OCI-LY1 (cell line): ENCODE measurements around the gene RNF166.

Experiments
- H2AFZ ChIP-seq: fragments of 200-600 bp; sonication (generic), shearing (Covaris generic); 2 replicates; pipeline ENCODE4 v1.6.0; 2014; ENCODE audit warnings: antibody characterized with exemption, mild to moderate bottlenecking, low read length
- H3F3A ChIP-seq: fragments of 200-600 bp; sonication (generic), shearing (Covaris generic); 2 replicates; pipeline ENCODE4 v1.6.0; 2014; ENCODE audit warnings: mild to moderate bottlenecking, antibody characterized with exemption, low read length, moderate library complexity; ENCODE audit not compliant: insufficient read depth
- H3K27ac ChIP-seq: fragments of 200-600 bp; sonication (generic); 2 replicates; pipeline ENCODE4 v1.5.1; 2014; ENCODE audit warnings: low read length, mixed run types, mild to moderate bottlenecking, low read depth; ENCODE audit not compliant: poor library complexity, severe bottlenecking
- H3K27me3 ChIP-seq: fragments of 200-600 bp; sonication (generic); 2 replicates; pipeline ENCODE4 v1.6.0; 2014; ENCODE audit warnings: antibody characterized with exemption, mild to moderate bottlenecking, low read length, moderate library complexity; ENCODE audit not compliant: insufficient read depth
- H3K36me3 ChIP-seq: fragments of 200-600 bp; sonication (generic); 2 replicates; pipeline ENCODE4 v1.6.1; 2014; ENCODE audit warnings: mild to moderate bottlenecking, antibody characterized with exemption, low read length, moderate library complexity, mixed read lengths; ENCODE audit not compliant: insufficient read depth
- H3K4me1 ChIP-seq: fragments of 200-600 bp; sonication (generic); 2 replicates; pipeline ENCODE4 v1.5.1; 2014; ENCODE audit warnings: mild to moderate bottlenecking, low read length, moderate library complexity; ENCODE audit not compliant: insufficient read depth, severe bottlenecking
- H3K4me2 ChIP-seq: fragments of 200-600 bp; sonication (generic), shearing (Covaris generic); 2 replicates; pipeline ENCODE4 v1.6.1; 2014; ENCODE audit warnings: low read length
- H3K4me3 ChIP-seq: fragments of 200-600 bp; sonication (generic); 2 replicates; pipeline ENCODE4 v1.5.1; 2014; ENCODE audit warnings: low read length, low read depth, mild to moderate bottlenecking, mixed read lengths; ENCODE audit not compliant: poor library complexity, severe bottlenecking
- H3K79me2 ChIP-seq: fragments of 200-600 bp; shearing (Covaris generic); 2 replicates; pipeline ENCODE4 v1.6.1; 2016; ENCODE audit warnings: mixed run types, low read length, mixed read lengths; ENCODE audit not compliant: insufficient read depth
- H3K9ac ChIP-seq: fragments of 200-600 bp; sonication (generic), shearing (Covaris generic); 2 replicates; pipeline ENCODE4 v1.6.1; 2014; ENCODE audit warnings: mild to moderate bottlenecking, low read length, mixed read lengths
- H3K9me2 ChIP-seq: fragments of 200-600 bp; sonication (generic), shearing (Covaris generic); 2 replicates; pipeline ENCODE4 v1.6.1; 2014; ENCODE audit warnings: low read depth, mild to moderate bottlenecking, low read length, mixed read lengths
- H3K9me3 ChIP-seq: fragments of 200-600 bp; shearing (Covaris generic); 2 replicates; pipeline ENCODE4 v1.6.1; 2014; ENCODE audit warnings: low read length, mixed read lengths
- H4K20me1 ChIP-seq: fragments of 200-600 bp; sonication (generic), shearing (Covaris generic); 2 replicates; pipeline ENCODE4 v1.6.0; 2016; ENCODE audit warnings: mild to moderate bottlenecking, low read length; ENCODE audit not compliant: insufficient read depth
- CTCF ChIP-seq: fragments of 200-600 bp; sonication (generic), shearing (Covaris generic); IDR thresholded peaks from 2 replicates; pipeline ENCODE4 v1.5.1; 2017; ENCODE audit warnings: mild to moderate bottlenecking, antibody characterized with exemption, low read length, moderate library complexity, mixed read lengths
- EZH2 ChIP-seq: fragments of 200-600 bp; sonication (generic), shearing (Covaris generic); IDR thresholded peaks from 2 replicates; pipeline ENCODE4 v1.8.0; 2017; ENCODE audit warnings: borderline replicate concordance, mixed run types, mild to moderate bottlenecking, antibody characterized with exemption, low read length, moderate library complexity, mixed read lengths

The RNF166 gene

DNA sequence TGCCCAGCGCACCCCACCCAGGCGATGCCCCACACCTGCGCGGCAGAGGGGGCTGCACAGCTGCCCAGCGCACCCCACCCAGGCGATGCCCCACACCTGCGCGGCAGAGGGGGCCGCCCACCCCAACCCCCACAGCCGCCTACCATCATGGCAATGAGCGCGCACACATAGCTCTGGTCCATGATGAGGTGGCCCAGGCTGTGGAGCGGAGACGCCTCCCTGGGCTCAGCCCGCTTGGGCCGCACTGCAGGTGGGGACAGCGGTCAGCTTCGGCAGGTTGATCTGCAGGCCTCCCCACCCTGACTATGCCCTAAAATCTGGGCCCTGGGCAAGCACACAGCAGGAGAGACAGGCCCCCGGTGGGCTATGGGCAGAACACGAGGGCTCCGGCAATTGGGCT is 30.3 kb upstream of the RNF166 start:
- Histone ChIP-seq H3K36me3 (no peaks in the 10 kb centered on the region), H3K9me2 (no peaks in the 10 kb centered on the region), H3K4me1 (peaks cover 4% of the 10 kb centered on the region), H3K79me2 (no peaks in the 10 kb centered on the region), H3K4me3 (no peak overlapping the region), H3F3A (no peaks in the 10 kb centered on the region), H3K4me2 (no peak overlapping the region), H3K9ac (no peak overlapping the region), H2AFZ (no peak overlapping the region), H3K27me3 (peaks cover 5% of the 10 kb centered on the region), H3K9me3 (no peaks in the 10 kb centered on the region), H3K27ac (no peak overlapping the region), H4K20me1 (no peaks in the 10 kb centered on the region)
- TF ChIP-seq EZH2 (no peak), CTCF (no peak)

- Histone ChIP-seq H3K9me3 (no peaks in the 10 kb centered on the region), H3K4me2 (no peak overlapping the region), H3K27ac (no peak overlapping the region), H3K79me2 (no peaks in the 10 kb centered on the region), H3K27me3 (peaks cover 5% of the 10 kb centered on the region), H3K4me1 (peaks cover 4% of the 10 kb centered on the region), H3K9ac (no peak overlapping the region), H3K4me3 (no peak overlapping the region), H3F3A (no peaks in the 10 kb centered on the region), H4K20me1 (no peaks in the 10 kb centered on the region), H3K36me3 (no peaks in the 10 kb centered on the region; the same call in 1 of the 2 replicates), H2AFZ (no peak overlapping the region), H3K9me2 (no peaks in the 10 kb centered on the region)
- TF ChIP-seq EZH2 (no peak), CTCF (no peak)
Measured at GRCh38 chr16:88736088-88736487, 29.9 kb upstream of the RNF166 start.

DNA sequence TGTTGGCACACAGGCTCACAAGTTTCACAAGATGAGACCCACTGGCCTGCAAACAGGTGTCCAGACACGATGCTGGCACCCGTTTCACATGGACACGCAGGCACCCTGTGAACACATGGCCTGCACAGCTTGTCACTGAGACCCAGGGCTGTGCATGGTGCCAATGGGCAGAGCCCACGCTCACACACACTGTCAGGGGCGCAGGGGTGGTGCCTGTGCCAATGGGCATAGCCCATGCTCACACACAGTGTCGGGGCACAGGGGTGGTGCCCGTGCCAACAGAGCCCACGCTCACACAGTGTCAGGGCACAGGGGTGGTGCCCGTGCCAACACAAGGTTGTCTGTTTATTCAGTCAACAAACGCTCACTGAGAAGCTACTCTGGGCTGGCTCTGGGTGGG is 29.4 kb upstream of the RNF166 start:
- Histone ChIP-seq H3K79me2 (no peaks in the 10 kb centered on the region), H3K9ac (no peak overlapping the region), H3K36me3 (no peaks in the 10 kb centered on the region; the same call in 1 of the 2 replicates), H3K27me3 (peaks cover 5% of the 10 kb centered on the region), H3K4me1 (peaks cover 4% of the 10 kb centered on the region), H4K20me1 (no peaks in the 10 kb centered on the region), H2AFZ (no peak overlapping the region), H3K4me3 (no peak overlapping the region), H3K27ac (no peak overlapping the region), H3K4me2 (no peak overlapping the region), H3F3A (no peaks in the 10 kb centered on the region), H3K9me3 (no peaks in the 10 kb centered on the region), H3K9me2 (no peaks in the 10 kb centered on the region)
- TF ChIP-seq EZH2 (no peak), CTCF (no peak)
